H9 (cell line): ENCODE data around the gene WFS1. TPM values are rescaled to one million over a fixed set of nuclear protein-coding genes. Genes with fewer than 3 reads are reported as not detected.

Experiments used
- DNase-seq: peaks from one replicate; pipeline ENCODE4 v3.0.0-alpha.2; 2017
- H2AFZ ChIP-seq: one replicate; pipeline ENCODE4 v1.6.1; 2013; ENCODE audit warnings: mild to moderate bottlenecking, low read length, control low read depth, moderate library complexity
- H2AK5ac ChIP-seq: 2 replicates; pipeline ENCODE4 v1.6.1; 2013; ENCODE audit warnings: low read length, control low read depth, mixed read lengths; ENCODE audit not compliant: insufficient read length
- H2BK120ac ChIP-seq: one replicate; pipeline ENCODE4 v1.6.1; 2013; ENCODE audit warnings: low read depth, mild to moderate bottlenecking, low read length, control low read depth, inconsistent platforms; ENCODE audit not compliant: poor library complexity, severe bottlenecking
- H2BK12ac ChIP-seq: 2 replicates; pipeline ENCODE4 v1.6.1; 2013; ENCODE audit warnings: low read length, control low read depth, mixed read lengths, low read depth; ENCODE audit not compliant: insufficient read length
- H2BK15ac ChIP-seq: 2 replicates; pipeline ENCODE4 v1.6.1; 2013; ENCODE audit warnings: low read depth, low read length, control low read depth
- H2BK20ac ChIP-seq: one replicate; pipeline ENCODE4 v1.6.1; 2013; ENCODE audit warnings: low read depth, mild to moderate bottlenecking, low read length, control low read depth, inconsistent platforms; ENCODE audit not compliant: poor library complexity, severe bottlenecking
- H2BK5ac ChIP-seq: 2 replicates; pipeline ENCODE4 v1.6.1; 2013; ENCODE audit warnings: low read length, control low read depth, mixed read lengths; ENCODE audit not compliant: insufficient read length
- H3K14ac ChIP-seq: 2 replicates; pipeline ENCODE4 v1.6.1; 2013; ENCODE audit warnings: low read length, control low read depth; ENCODE audit not compliant: insufficient read depth
- H3K18ac ChIP-seq: 2 replicates; pipeline ENCODE4 v1.6.1; 2013; ENCODE audit warnings: low read depth, mild to moderate bottlenecking, mixed read lengths, low read length, control low read depth; ENCODE audit not compliant: insufficient read length
- H3K23ac ChIP-seq: 2 replicates; pipeline ENCODE4 v1.6.1; 2013; ENCODE audit warnings: low read length, control low read depth, mixed read lengths, low read depth; ENCODE audit not compliant: insufficient read length
- H3K23me2 ChIP-seq: 2 replicates; pipeline ENCODE4 v1.6.1; 2013; ENCODE audit warnings: low read depth, mild to moderate bottlenecking, mixed read lengths, low read length, control low read depth; ENCODE audit not compliant: insufficient read length, poor library complexity, severe bottlenecking
- H3K27ac ChIP-seq: 2 replicates; pipeline ENCODE4 v1.5.1; 2013; ENCODE audit warnings: low read length, control low read depth, mixed read lengths, low read depth; ENCODE audit not compliant: insufficient read length
- H3K27me3 ChIP-seq: 2 replicates; pipeline ENCODE4 v1.6.1; 2013; ENCODE audit warnings: low read length, control low read depth, inconsistent platforms; ENCODE audit not compliant: insufficient read depth
- H3K4ac ChIP-seq: 2 replicates; pipeline ENCODE4 v1.6.1; 2013; ENCODE audit warnings: low read depth, mild to moderate bottlenecking, control low read depth, inconsistent platforms, low read length, moderate library complexity
- H3K4me1 ChIP-seq: 2 replicates; pipeline ENCODE4 v1.6.1; 2013; ENCODE audit warnings: low read length, control low read depth, inconsistent platforms; ENCODE audit not compliant: insufficient read depth
- H3K4me2 ChIP-seq: 2 replicates; pipeline ENCODE4 v1.6.1; 2013; ENCODE audit warnings: low read length, control low read depth, mixed read lengths; ENCODE audit not compliant: insufficient read length, insufficient read depth
- H3K56ac ChIP-seq: 2 replicates; pipeline ENCODE4 v1.6.1; 2013; ENCODE audit warnings: low read depth, mild to moderate bottlenecking, mixed read lengths, low read length, control low read depth; ENCODE audit not compliant: insufficient read length
- H3K79me1 ChIP-seq: 2 replicates; pipeline ENCODE4 v1.6.1; 2013; ENCODE audit warnings: low read depth, mild to moderate bottlenecking, moderate library complexity, low read length, control low read depth, inconsistent platforms; ENCODE audit not compliant: insufficient read depth, poor library complexity, severe bottlenecking
- H3K79me2 ChIP-seq: 2 replicates; pipeline ENCODE4 v1.6.1; 2013; ENCODE audit warnings: low read length, control low read depth, inconsistent platforms; ENCODE audit not compliant: insufficient read depth
- H3K9ac ChIP-seq: 2 replicates; pipeline ENCODE4 v1.6.1; 2013; ENCODE audit warnings: low read length, control low read depth, mixed read lengths; ENCODE audit not compliant: insufficient read length; ENCODE audit errors: extremely low read depth
- H3K9me3 ChIP-seq: one replicate; pipeline ENCODE4 v1.6.1; 2013; ENCODE audit warnings: low read depth, low read length, inconsistent platforms; ENCODE audit not compliant: control insufficient read depth
- H3T11ph ChIP-seq: one replicate; pipeline ENCODE4 v1.6.1; 2013; ENCODE audit warnings: mild to moderate bottlenecking, low read length, control low read depth, inconsistent platforms
- H4K20me1 ChIP-seq: one replicate; pipeline ENCODE4 v1.6.1; 2013; ENCODE audit not compliant: control insufficient read depth, insufficient read length, insufficient read depth
- H4K5ac ChIP-seq: 2 replicates; pipeline ENCODE4 v1.6.1; 2013; ENCODE audit warnings: low read depth, mild to moderate bottlenecking, mixed read lengths, low read length, control low read depth; ENCODE audit not compliant: insufficient read length
- H4K8ac ChIP-seq: replicated peaks from 2 replicates; pipeline ENCODE4 v1.6.1; 2013; ENCODE audit warnings: low read length, control low read depth, mixed read lengths, low read depth; ENCODE audit not compliant: insufficient read length
- H4K91ac ChIP-seq: 2 replicates; pipeline ENCODE4 v1.6.1; 2013; ENCODE audit warnings: low read depth, mild to moderate bottlenecking, moderate library complexity, mixed read lengths, low read length, control low read depth; ENCODE audit not compliant: insufficient read length
- H3K27ac Mint-ChIP-seq, 3 experiments: 2 replicates in 2 of 3; 3 replicates in 1 of 3; pipeline ENCODE4 v1.8.0; 2020 to 2021; ENCODE audit warnings: mixed read lengths in 3 of 3, mild to moderate bottlenecking in 1 of 3, moderate library complexity in 1 of 3
- H3K27me3 Mint-ChIP-seq: 2 replicates; pipeline ENCODE4 v1.8.0; 2021; ENCODE audit warnings: low read depth, mild to moderate bottlenecking, moderate library complexity, mixed read lengths
- H3K36me3 Mint-ChIP-seq, 3 experiments: 2 replicates in 2 of 3; 3 replicates in 1 of 3; pipeline ENCODE4 v1.8.0; 2020 to 2021; ENCODE audit warnings: low read depth in 3 of 3, mixed read lengths in 3 of 3; ENCODE audit not compliant: insufficient read depth in 1 of 3
- H3K4me1 Mint-ChIP-seq, 2 experiments: 2 replicates each; pipeline ENCODE4 v1.8.0; 2020; ENCODE audit warnings: mixed read lengths in 2 of 2
- H3K4me3 Mint-ChIP-seq, 2 experiments: 2 replicates in 1 of 2; 3 replicates in 1 of 2; pipeline ENCODE4 v1.8.0; 2020 to 2021; ENCODE audit warnings: mild to moderate bottlenecking in 2 of 2, mixed read lengths in 2 of 2, moderate library complexity in 1 of 2
- H3K9me3 Mint-ChIP-seq, 2 experiments: 2 replicates in 1 of 2; 3 replicates in 1 of 2; pipeline ENCODE4 v1.8.0; 2020; ENCODE audit warnings: mild to moderate bottlenecking in 2 of 2, mixed read lengths in 2 of 2, moderate library complexity in 1 of 2
- WGBS: extraction: QIAGEN DNeasy Blood & Tissue Kit; methylation state at CpG from one replicate; pipeline ENCODE4 v1.1.7; 2013; ENCODE audit warnings: missing lambda C conversion rate, low lambda C conversion rate, mixed read lengths; ENCODE audit not compliant: insufficient read length; ENCODE audit errors: extremely low coverage; 5-methylcytosine and 5-hydroxymethylcytosine counted together
- total RNA-seq: library from RNA; stranded (reverse); gene quantifications from 2 replicates; pipeline ENCODE4 v1.2.1, GENCODE V29; 2021
- TF ChIP-seq, protein P1 (sequence below): fragments of 200-600 bp; sonication (generic); conservative IDR thresholded peaks from 3 replicates; pipeline ENCODE4 v1.8.0; 2021; ENCODE audit warnings: antibody characterized with exemption, mild to moderate bottlenecking

The WFS1 gene
- total RNA-seq, 1 experiment from 2014 or later, result 18.9 TPM

GRCh38 chr4:6273661-6273990 is 4.0 kb downstream of the WFS1 start:
- Mint-ChIP-seq H3K4me1 (peaks cover 33 to 48% of the 10 kb centered on the region in 2 experiments), H3K36me3 (peaks cover 0 to 2% (median under 1%) of the 10 kb centered on the region in 3 experiments; a peak in 4 of 7 replicates), H3K27ac (no peak overlapping the region), H3K27me3 (peaks cover 3% of the 10 kb centered on the region), H3K4me3 (no peak overlapping the region), H3K9me3 (no peaks in the 10 kb centered on the region)
- H3K18ac ChIP-seq, result no peak overlapping the region
- DNase-seq, result no peak
- no peak overlapping the region for H3K56ac ChIP-seq
- H3K23ac ChIP-seq, result no peak overlapping the region
- no peak overlapping the region for H3K27ac ChIP-seq
- H3K9me3 ChIP-seq, result no peaks in the 10 kb centered on the region
- H2BK120ac ChIP-seq, result no peak overlapping the region
- no peak overlapping the region for H4K5ac ChIP-seq
- H3K9ac ChIP-seq, result no peak overlapping the region
- H4K20me1 ChIP-seq, result peaks cover 3% of the 10 kb centered on the region
- H2AFZ ChIP-seq, result no peak overlapping the region
- H3K23me2 ChIP-seq, result no peaks in the 10 kb centered on the region
- no CpG with 5 or more reads among the region's 1 CpG for WGBS
- no peak overlapping the region for H4K8ac ChIP-seq
- no peak overlapping the region for H4K91ac ChIP-seq
- H2BK12ac ChIP-seq, result no peak overlapping the region
- no peaks in the 10 kb centered on the region for H3K79me1 ChIP-seq
- H2AK5ac ChIP-seq, result no peak overlapping the region
- no peak overlapping the region for H3T11ph ChIP-seq
- no peaks in the 10 kb centered on the region for H3K79me2 ChIP-seq
- H2BK20ac ChIP-seq, result no peak overlapping the region
- H3K4me2 ChIP-seq, result no peak overlapping the region
- no peak overlapping the region for H3K4ac ChIP-seq
- H3K27me3 ChIP-seq, result no peaks in the 10 kb centered on the region
- no peak overlapping the region for H2BK5ac ChIP-seq
- no peak overlapping the region for H2BK15ac ChIP-seq
- H3K4me1 ChIP-seq, result no peaks in the 10 kb centered on the region; the same call in 1 of the 2 replicates
- no peak overlapping the region for H3K14ac ChIP-seq
- TF ChIP-seq, protein P1, sequence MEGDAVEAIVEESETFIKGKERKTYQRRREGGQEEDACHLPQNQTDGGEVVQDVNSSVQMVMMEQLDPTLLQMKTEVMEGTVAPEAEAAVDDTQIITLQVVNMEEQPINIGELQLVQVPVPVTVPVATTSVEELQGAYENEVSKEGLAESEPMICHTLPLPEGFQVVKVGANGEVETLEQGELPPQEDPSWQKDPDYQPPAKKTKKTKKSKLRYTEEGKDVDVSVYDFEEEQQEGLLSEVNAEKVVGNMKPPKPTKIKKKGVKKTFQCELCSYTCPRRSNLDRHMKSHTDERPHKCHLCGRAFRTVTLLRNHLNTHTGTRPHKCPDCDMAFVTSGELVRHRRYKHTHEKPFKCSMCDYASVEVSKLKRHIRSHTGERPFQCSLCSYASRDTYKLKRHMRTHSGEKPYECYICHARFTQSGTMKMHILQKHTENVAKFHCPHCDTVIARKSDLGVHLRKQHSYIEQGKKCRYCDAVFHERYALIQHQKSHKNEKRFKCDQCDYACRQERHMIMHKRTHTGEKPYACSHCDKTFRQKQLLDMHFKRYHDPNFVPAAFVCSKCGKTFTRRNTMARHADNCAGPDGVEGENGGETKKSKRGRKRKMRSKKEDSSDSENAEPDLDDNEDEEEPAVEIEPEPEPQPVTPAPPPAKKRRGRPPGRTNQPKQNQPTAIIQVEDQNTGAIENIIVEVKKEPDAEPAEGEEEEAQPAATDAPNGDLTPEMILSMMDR, result no peak
